ENCODE data around the gene ETV3L. TPM values are rescaled to one million over a fixed set of nuclear protein-coding genes. Genes with fewer than 3 reads are reported as not detected.
"Not testable (repeated sequence)": the region's sequence is repeated elsewhere in the genome, so short reads cannot be mapped to it uniquely, and the experiment has no call there.

The ETV3L gene
- polyA plus RNA-seq, 4 donors, result not detected

- DNase-seq (ENCODE audit: low read depth in 4 of 4, low spot score in 2 of 4), result no peak
Observed at GRCh38 chr1:157105988-157106812, 6.6 kb upstream of the ETV3L start.

GRCh38 chr1:157105298-157105987 lies 5.8 kb upstream of the ETV3L start:
- DNase-seq (ENCODE audit: low read depth in 4 of 4, low spot score in 2 of 4), result no peak

- no peak for DNase-seq (ENCODE audit: low read depth in 4 of 4, low spot score in 2 of 4)
Observed at GRCh38 chr1:157104598-157105293, 5.1 kb upstream of the ETV3L start.

GRCh38 chr1:157103268-157103667 lies 3.7 kb upstream of the ETV3L start:
- DNase-seq (ENCODE audit: low read depth in 4 of 4, low spot score in 2 of 4), result no peak

- DNase-seq (ENCODE audit: low read depth in 4 of 4, low spot score in 2 of 4), result no peak
Observed at GRCh38 chr1:157101149-157101548, 1.5 kb upstream of the ETV3L start.

GRCh38 chr1:157098987-157099632 lies 498 bp downstream of the ETV3L start:
- DNase-seq (ENCODE audit: low read depth in 4 of 4, low spot score in 2 of 4), result not testable (repeated sequence)

GRCh38 chr1:157098519-157098918 lies 1.1 kb downstream of the ETV3L start:
- no peak for DNase-seq (ENCODE audit: low read depth in 4 of 4, low spot score in 2 of 4)

GRCh38 chr1:157097692-157098091 lies 1.9 kb downstream of the ETV3L start:
- no peak for DNase-seq (ENCODE audit: low read depth in 4 of 4, low spot score in 2 of 4)

- no peak for DNase-seq (ENCODE audit: low read depth in 4 of 4, low spot score in 2 of 4)
Observed at GRCh38 chr1:157096881-157097280, 2.7 kb downstream of the ETV3L start.

GRCh38 chr1:157095551-157095950 lies 4.1 kb downstream of the ETV3L start:
- no peak for DNase-seq (ENCODE audit: low read depth in 4 of 4, low spot score in 2 of 4)

- no peak for DNase-seq (ENCODE audit: low read depth in 4 of 4, low spot score in 2 of 4)
Observed at GRCh38 chr1:157095091-157095490, 4.5 kb downstream of the ETV3L start.

GRCh38 chr1:157092831-157093230 lies 6.8 kb downstream of the ETV3L start:
- peak in 1 of 4 donors; percentile 12 for DNase-seq (ENCODE audit: low read depth in 4 of 4, low spot score in 2 of 4)

GRCh38 chr1:157091668-157092273 lies 7.8 kb downstream of the ETV3L start:
- no peak for DNase-seq (ENCODE audit: low read depth in 4 of 4, low spot score in 2 of 4)

- no peak for DNase-seq (ENCODE audit: low read depth in 4 of 4, low spot score in 2 of 4)
Observed at GRCh38 chr1:157091186-157091585, 8.4 kb downstream of the ETV3L start.

GRCh38 chr1:157090771-157091170 lies 8.8 kb downstream of the ETV3L start:
- DNase-seq (ENCODE audit: low read depth in 4 of 4, low spot score in 2 of 4), result no peak

GRCh38 chr1:157090196-157090647 lies 9.4 kb downstream of the ETV3L start:
- DNase-seq (ENCODE audit: low read depth in 4 of 4, low spot score in 2 of 4), result peak; percentile 53 to 77 (median 59)

- no peak for DNase-seq (ENCODE audit: low read depth in 4 of 4, low spot score in 2 of 4)
Observed at GRCh38 chr1:157089789-157090188, 9.8 kb downstream of the ETV3L start.

- DNase-seq (ENCODE audit: low read depth in 4 of 4, low spot score in 2 of 4), result no peak
Observed at GRCh38 chr1:157088607-157089006, 11.0 kb downstream of the ETV3L start.

- DNase-seq (ENCODE audit: low read depth in 4 of 4, low spot score in 2 of 4), result no peak
Observed at GRCh38 chr1:157087030-157087429, 12.6 kb downstream of the ETV3L start.

- DNase-seq (ENCODE audit: low read depth in 4 of 4, low spot score in 2 of 4), result no peak
Observed at GRCh38 chr1:157086299-157086698, 13.3 kb downstream of the ETV3L start.
